ENCODE results near the gene SORL1. TPM values are rescaled to one million over a fixed set of nuclear protein-coding genes. Genes with fewer than 3 reads are reported as not detected.
"Not testable (repeated sequence)": the region's sequence is repeated elsewhere in the genome, so short reads cannot be mapped to it uniquely, and the experiment has no call there.

Gene SORL1
- total RNA-seq, 1 donor: 216 TPM

DNA sequence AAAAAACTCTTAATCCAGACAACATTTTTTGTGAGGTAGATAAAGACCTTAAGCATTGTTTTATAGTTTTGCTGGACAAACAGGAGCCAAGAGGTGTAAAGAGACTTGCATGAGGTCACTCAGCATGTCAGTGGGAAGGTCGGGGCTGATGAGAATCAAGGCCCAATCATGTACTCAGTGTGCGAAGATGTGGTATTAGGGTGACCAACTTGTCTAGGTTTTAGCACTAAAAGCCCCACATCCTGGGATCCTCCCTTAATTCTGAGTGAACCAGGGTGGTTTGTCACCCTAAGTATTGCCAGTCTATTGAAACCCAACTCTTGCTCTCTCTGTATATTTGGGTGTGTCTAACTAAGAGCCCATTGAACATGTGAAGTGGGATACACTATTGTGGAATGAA, 20.2 kb downstream of the SORL1 start:
- Histone ChIP-seq H3K4me3 (ENCODE audit: low read length) (no peak overlapping the region), H3K9me3 (ENCODE audit: low read depth, low read length) (no peaks in the 10 kb centered on the region), H3K4me1 (ENCODE audit: insufficient read depth, low read length) (peaks cover 60% of the 10 kb centered on the region), H3K27me3 (ENCODE audit: insufficient read depth, low read length) (no peaks in the 10 kb centered on the region)

DNA sequence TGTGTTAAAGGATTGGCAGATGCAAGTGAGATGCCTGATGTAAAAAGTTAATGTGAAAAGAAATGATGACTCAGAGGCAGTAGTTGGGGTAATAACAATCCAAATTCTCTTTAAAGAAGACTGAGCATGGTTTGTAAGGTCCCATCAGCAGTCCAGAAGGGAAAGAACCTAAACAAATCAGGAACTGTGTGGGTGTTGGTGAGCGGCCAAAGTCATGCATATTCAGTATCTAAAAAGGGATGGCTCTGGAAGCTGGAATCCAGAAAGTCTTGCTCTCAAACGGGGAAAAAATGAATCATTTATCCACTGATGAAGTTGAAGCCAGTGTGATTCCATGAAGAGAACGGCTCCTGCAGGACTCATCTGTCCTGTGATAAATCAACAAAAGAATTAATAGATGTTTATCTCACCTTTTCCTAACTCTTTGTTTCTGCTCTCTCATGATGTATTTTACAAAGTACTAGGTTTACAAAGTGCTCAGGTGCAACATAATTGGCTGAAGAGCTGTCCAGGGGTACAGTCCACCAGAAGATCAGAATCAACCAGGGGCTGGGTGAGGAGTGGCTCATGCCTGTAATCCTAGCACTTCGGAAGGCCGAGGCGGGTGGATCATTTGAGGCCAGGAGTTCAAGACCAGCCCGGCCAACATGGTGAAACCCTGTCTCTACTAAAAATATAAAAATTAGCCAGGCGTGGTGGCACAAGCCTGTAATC, 21.1 kb downstream of the SORL1 start:
- Histone ChIP-seq H3K4me3 (ENCODE audit: low read length) (no peak overlapping the region), H3K9me3 (ENCODE audit: low read depth, low read length) (no peaks in the 10 kb centered on the region), H3K27me3 (ENCODE audit: insufficient read depth, low read length) (no peaks in the 10 kb centered on the region), H3K4me1 (ENCODE audit: insufficient read depth, low read length) (peaks cover 56% of the 10 kb centered on the region)

DNA sequence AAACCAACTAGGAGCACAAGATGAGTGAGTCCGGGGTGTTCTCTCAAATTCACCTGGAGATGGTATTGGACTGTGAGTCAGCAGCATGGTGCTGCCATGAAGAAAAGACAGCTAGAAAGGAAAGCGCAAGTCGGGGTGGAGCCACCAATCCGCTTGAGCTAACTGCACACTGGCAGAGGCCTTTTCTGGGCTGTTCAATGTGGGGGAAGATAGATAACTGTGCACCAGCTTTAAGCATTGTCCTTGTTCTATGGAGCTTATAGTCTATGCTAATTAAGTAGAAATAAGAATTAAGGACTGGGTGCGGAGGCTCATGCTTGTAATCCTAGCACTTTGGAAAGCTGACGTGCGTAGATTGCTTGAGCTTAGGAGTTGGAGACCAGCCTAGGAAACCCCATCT, 22.6 kb downstream of the SORL1 start:
- Histone ChIP-seq H3K4me1 (ENCODE audit: insufficient read depth, low read length) (peaks cover 58% of the 10 kb centered on the region), H3K4me3 (ENCODE audit: low read length) (no peak overlapping the region), H3K9me3 (ENCODE audit: low read depth, low read length) (no peaks in the 10 kb centered on the region), H3K27me3 (ENCODE audit: insufficient read depth, low read length) (no peaks in the 10 kb centered on the region)

DNA sequence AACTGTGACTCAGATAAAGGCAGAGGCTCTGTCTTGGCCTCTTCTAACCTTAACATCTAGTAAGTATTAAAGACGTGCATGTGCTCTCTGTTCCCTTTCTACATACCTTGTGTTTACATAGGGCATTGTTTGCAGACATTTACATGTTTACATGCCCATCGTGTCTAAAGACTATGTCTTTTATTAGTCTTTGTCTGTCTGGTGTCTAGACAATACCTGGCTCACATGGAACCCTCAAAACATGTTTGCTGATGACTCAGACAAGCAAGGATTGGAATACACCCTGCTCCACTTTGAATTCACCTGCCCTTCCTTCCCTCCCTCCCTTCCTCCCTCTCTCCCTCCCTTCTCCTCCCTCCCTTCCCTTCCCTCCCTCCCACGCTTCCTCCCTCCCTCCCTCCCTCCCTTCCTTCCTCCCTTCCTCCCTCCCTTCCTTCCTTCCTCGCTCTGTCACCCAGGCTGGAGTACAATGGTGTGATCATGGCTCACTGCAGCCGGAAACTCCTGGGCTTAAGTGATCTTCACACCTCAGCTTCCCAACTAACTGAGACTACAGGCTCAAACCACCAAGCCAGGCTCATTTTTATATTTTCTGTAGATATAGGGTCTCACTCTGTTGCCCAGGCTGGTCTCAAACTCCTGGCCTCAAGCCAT, 24.4 kb downstream of the SORL1 start:
- Histone ChIP-seq H3K4me1 (ENCODE audit: insufficient read depth, low read length) (peaks cover 66% of the 10 kb centered on the region), H3K9me3 (ENCODE audit: low read depth, low read length) (no peaks in the 10 kb centered on the region), H3K4me3 (ENCODE audit: low read length) (no peak overlapping the region), H3K27me3 (ENCODE audit: insufficient read depth, low read length) (no peaks in the 10 kb centered on the region)

DNA sequence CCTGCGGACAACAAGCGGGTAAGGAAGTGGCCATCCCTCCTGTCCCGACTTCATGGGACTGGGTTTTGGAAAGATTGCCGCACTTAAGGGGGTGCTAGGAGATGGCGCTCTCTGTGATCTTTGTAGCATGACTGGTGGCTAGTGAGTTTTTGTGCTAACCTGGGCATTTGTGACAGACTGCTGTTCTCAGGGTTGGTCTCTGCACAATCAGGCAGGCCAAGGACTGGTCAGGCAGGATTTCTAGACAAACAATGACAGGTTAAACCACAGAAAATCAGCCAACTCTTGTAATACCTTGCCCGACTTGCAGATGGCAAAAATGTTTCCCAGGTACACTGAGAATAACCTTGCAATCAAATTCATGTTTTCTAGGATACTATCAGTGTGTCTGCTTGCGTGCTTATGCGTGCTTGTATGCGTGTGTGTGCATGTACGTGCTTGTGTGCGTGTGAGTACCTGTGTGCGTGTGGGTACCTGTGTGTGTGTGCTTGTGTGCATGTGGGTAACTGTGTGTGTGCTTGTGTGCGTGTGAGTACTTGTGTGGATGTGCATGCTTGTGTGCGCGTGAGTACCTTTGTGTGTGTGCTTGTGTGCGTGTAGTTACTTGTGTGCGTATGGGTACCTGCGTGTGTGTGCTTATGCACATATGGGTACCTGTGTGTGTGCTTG, 26.2 kb downstream of the SORL1 start:
- Histone ChIP-seq H3K9me3 (ENCODE audit: low read depth, low read length) (no peaks in the 10 kb centered on the region), H3K4me1 (ENCODE audit: insufficient read depth, low read length) (peaks cover 67% of the 10 kb centered on the region), H3K27me3 (ENCODE audit: insufficient read depth, low read length) (no peaks in the 10 kb centered on the region), H3K4me3 (ENCODE audit: low read length) (no peak overlapping the region)

DNA sequence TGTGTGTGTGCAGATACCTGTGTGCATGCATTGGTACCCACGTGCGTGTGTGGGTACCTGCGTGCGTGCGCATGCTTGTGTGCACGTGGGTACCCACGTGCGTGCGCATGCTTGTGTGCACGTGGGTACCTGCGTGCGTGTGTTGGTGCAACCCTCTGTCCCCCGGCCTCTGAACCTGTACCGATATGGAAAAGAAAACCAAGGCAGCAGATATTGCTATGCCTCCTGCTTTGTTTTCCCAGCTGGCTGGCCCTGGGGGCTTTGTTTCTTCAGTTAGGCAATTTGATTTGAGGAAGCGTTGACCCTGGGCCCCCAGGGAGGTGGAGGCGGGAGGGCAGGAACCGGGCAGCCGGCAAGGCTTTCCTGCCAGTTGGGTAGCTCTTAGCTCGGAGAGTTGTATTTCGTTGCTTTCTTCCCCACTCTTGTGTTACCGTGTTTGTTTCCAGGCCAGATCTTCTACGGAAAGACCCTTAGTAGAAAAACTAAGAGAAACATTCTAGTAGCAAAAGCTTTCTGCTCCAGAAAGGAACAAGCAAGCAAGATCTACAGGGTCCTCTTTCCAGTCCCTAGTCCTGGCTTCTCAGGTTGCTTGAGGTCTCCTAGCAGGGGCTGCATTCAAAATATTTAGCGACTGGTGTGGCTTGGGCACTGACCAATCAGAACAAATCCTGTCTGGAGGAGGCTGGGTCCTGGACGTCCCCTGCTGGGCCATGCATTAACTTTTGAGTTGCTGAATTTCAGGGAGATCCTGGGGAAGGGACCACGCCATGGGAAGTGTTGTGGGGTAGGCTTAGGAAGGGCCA, 27.0 kb downstream of the SORL1 start:
- Histone ChIP-seq H3K27me3 (ENCODE audit: insufficient read depth, low read length) (no peaks in the 10 kb centered on the region), H3K4me3 (ENCODE audit: low read length) (no peak overlapping the region), H3K9me3 (ENCODE audit: low read depth, low read length) (no peaks in the 10 kb centered on the region), H3K4me1 (ENCODE audit: insufficient read depth, low read length) (peaks cover 74% of the 10 kb centered on the region)

DNA sequence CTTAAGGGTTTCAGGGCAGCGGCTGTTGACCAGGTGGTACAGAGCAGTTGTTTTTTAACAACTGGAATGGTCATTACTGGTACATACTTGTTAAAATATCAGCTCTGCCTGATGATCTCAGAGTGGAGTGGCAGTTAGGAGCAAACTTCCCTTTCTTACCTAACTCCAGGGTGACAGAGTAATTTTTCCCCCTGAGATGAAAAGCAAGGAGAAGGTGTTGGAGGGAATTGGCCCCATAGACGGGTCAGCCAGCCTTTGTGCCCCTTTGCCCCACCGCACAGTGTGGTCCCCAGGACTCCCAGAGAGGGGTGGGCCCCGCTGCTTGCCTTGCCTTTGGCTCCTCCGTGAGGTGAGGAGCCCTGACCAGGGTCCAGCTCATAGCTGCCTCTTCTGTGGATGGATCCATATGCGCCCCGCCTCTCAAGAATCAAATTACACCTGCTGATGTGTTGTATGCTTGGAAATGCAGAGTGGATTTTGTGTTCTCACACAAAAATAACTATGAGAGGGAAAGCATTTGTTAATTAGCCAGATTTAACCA, 27.7 kb downstream of the SORL1 start:
- Histone ChIP-seq H3K9me3 (ENCODE audit: low read depth, low read length) (no peaks in the 10 kb centered on the region), H3K4me3 (ENCODE audit: low read length) (no peak overlapping the region), H3K4me1 (ENCODE audit: insufficient read depth, low read length) (peaks cover 81% of the 10 kb centered on the region), H3K27me3 (ENCODE audit: insufficient read depth, low read length) (no peaks in the 10 kb centered on the region)

DNA sequence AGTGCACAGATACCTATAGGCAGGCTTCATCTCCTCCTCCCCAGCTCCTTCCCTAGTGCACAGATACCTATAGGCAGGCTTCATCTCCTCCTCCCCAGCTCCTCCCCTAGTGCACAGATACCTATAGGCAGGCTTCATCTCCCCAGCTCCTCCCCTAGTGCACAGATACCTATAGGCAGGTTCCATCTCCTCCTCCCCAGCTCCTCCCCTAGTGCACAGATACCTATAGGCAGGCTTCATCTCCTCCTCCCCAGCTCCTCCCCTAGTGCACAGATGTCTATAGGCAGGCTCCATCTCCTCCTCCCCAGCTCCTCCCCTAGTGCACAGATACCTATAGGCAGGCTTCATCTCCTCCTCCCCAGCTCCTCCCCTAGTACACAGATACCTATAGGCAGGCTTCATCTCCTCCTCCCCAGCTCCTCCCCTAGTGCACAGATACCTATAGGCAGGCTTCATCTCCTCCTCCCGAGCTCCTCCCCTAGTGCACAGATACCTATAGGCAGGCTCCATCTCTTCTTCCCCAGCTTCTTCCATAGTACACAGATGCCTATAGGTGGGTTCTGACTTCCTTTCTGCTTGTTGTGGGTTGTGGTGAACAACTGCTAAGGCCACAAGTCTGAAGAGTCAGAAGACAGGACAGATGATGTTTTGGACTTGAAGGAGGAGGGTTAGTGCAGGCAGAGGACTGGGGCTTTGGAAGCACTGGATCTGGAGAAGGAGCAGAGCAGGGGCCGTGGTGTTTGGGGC, 29.5 kb downstream of the SORL1 start:
- peaks cover 90% of the 10 kb centered on the region for H3K4me1 ChIP-seq (ENCODE audit: insufficient read depth, low read length)
- not testable (repeated sequence) for H3K4me3 ChIP-seq (ENCODE audit: low read length)

DNA sequence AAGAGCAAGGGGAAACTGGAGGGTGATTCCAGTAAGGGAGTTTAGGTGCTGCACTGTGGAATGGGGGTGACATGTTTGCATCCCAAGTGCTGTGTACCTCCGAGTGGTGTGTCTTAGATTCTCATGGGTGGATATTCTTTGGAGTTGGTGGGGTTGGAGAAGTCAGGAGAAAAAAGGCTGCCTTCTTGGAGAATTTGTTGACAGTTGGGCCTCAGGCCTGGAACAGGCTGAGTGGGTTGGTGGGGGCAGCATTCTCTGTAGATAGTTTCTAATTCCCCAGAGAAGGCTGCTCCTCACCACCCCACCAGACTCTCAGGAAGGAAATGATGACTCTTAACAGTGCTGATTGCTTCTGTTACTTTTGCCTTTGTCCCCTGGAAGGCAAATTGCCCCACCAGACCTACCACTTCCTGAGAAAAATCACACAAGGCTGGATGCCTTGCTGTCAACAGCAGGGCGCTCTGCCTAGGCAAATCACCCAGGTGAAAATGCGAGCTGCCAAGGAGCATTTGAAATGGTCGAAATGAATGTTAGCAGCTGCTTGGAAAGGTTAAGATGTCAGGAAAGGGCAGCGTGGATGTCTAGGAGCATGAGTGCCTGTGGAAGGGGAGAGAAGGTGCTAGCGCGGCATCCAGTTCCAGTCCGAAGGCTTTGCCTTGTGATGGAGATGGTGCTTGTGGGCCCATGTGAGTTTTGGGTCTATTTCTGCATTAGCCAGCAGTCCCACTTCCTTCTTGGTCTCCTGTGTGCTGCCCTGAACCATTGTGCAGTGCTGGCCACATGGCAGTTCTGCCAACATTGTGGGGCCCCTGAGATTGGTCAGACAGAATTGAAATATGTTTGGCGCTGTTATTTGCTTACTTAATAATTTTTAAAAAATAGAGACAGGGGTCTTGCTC, 30.4 kb downstream of the SORL1 start:
- H3K4me1 ChIP-seq (ENCODE audit: insufficient read depth, low read length): peaks cover 81% of the 10 kb centered on the region
- no peak overlapping the region for H3K4me3 ChIP-seq (ENCODE audit: low read length)
- H3K27me3 ChIP-seq (ENCODE audit: insufficient read depth, low read length): no peaks in the 10 kb centered on the region
- H3K9me3 ChIP-seq (ENCODE audit: low read depth, low read length): no peaks in the 10 kb centered on the region

More for the DNA sequence above, 29.5 kb downstream of the SORL1 start:
- H3K9me3 ChIP-seq (ENCODE audit: low read depth, low read length); H3K27me3 ChIP-seq (ENCODE audit: insufficient read depth, low read length): not testable (repeated sequence)

DNA sequence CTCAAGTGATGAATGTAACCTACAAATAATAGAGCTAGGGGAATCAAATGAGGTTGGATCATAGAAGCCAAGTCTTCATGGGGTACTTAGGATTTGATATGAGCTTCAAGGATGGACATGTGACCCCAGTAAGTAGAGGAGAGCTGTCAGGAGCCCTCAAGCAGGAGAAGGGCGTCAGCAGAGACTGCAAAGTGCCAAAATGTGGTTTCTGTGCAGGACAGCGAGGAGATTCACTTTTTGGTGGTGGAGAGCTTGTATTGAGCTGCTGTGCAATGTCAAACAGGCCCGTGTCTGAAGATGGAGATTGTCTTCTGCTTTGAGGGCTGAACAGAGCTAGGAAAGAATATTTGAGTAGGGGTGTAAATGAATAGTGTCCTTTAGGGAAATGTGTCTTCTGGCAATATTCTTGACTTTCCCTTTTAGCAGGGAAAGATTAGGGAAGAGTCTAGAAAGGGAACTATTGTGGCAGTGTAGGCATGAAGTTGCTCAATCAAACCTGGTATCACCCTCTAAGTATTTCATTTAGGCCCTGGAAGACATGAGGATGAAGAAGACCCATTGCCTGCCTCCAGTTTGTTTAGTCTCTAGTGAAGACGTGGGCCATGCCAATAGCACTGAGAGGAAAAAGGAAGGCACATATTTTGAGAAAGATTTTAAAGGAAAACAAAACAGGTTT, 31.8 kb downstream of the SORL1 start:
- Histone ChIP-seq H3K4me3 (ENCODE audit: low read length) (no peak overlapping the region), H3K27me3 (ENCODE audit: insufficient read depth, low read length) (no peaks in the 10 kb centered on the region), H3K4me1 (ENCODE audit: insufficient read depth, low read length) (peaks cover 75% of the 10 kb centered on the region)

DNA sequence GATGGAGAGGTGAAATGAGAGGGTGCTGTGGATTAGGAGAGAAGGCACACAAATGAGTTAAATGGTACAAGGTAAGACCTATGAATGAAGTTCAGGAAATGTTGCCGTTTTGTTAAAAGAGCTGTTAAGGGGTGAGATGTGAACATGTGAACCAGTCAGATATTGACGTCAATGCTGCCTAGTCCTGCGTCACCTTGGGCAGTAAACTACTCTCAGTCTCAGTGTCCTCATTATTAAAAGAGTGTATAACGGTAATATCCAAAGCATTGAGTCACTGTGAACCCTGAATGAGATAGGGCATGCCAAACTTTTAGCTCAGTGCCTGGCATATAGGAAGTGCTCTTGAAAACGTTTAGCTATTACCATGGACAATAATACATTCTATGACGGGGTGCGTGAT, 33.1 kb downstream of the SORL1 start:
- Histone ChIP-seq H3K27me3 (ENCODE audit: insufficient read depth, low read length) (no peaks in the 10 kb centered on the region), H3K4me1 (ENCODE audit: insufficient read depth, low read length) (peaks cover 62% of the 10 kb centered on the region), H3K4me3 (ENCODE audit: low read length) (no peak overlapping the region), H3K9me3 (ENCODE audit: low read depth, low read length) (no peaks in the 10 kb centered on the region)

More for the DNA sequence above, 31.8 kb downstream of the SORL1 start:
- H3K9me3 ChIP-seq (ENCODE audit: low read depth, low read length): no peaks in the 10 kb centered on the region

DNA sequence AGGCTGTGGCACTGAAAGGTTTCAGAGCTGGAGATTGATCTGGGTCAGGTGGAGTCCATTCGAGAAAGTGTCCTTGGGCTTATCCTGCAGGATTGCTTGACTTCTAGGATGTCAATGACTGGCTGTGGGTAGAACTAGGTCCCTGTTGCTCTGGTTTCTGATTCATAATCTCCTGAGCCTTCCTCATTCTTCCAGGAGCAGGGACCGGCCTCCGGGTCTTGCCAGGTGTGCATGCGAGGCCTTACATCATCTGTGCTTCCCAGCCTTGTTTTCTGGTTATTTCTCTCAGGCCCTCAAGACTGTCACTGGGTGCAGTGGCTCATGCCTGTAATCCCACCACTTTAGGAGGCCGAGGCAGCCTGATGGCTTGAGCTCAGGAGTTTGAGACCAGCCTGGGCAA, 33.9 kb downstream of the SORL1 start:
- peaks cover 55% of the 10 kb centered on the region for H3K4me1 ChIP-seq (ENCODE audit: insufficient read depth, low read length)
- no peaks in the 10 kb centered on the region for H3K9me3 ChIP-seq (ENCODE audit: low read depth, low read length)
- H3K4me3 ChIP-seq (ENCODE audit: low read length): no peak overlapping the region
- no peaks in the 10 kb centered on the region for H3K27me3 ChIP-seq (ENCODE audit: insufficient read depth, low read length)

DNA sequence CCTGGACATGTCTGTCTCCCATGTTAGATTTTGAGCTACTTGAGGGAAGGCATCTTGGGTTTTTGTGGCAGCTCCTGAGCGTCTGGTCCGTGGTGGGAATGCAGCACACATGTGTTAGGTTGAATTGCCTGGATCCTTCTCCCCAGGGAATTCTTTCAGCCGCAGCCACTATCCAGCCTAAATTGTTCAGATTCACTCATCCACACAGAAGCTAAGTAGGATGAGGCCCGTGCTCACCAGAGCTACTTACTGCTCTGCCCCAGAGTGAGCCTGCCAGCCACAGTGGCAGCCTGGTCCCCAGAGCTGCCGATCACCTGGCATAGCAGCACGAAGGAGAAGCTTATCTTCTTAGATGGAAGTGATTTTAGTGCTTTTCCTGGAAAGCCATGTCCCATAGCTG, 35.1 kb downstream of the SORL1 start:
- no peaks in the 10 kb centered on the region for H3K9me3 ChIP-seq (ENCODE audit: low read depth, low read length)

More for the DNA sequence above, 35.1 kb downstream of the SORL1 start:
- Histone ChIP-seq H3K4me3 (ENCODE audit: low read length) (no peak overlapping the region), H3K4me1 (ENCODE audit: insufficient read depth, low read length) (peaks cover 44% of the 10 kb centered on the region), H3K27me3 (ENCODE audit: insufficient read depth, low read length) (no peaks in the 10 kb centered on the region)

All from mononuclear cell (primary cell).